ENCODE measurements around the gene FOXN1. TPM values are rescaled to one million over a fixed set of nuclear protein-coding genes. Genes with fewer than 3 reads are reported as not detected.

The FOXN1 gene, protein sequence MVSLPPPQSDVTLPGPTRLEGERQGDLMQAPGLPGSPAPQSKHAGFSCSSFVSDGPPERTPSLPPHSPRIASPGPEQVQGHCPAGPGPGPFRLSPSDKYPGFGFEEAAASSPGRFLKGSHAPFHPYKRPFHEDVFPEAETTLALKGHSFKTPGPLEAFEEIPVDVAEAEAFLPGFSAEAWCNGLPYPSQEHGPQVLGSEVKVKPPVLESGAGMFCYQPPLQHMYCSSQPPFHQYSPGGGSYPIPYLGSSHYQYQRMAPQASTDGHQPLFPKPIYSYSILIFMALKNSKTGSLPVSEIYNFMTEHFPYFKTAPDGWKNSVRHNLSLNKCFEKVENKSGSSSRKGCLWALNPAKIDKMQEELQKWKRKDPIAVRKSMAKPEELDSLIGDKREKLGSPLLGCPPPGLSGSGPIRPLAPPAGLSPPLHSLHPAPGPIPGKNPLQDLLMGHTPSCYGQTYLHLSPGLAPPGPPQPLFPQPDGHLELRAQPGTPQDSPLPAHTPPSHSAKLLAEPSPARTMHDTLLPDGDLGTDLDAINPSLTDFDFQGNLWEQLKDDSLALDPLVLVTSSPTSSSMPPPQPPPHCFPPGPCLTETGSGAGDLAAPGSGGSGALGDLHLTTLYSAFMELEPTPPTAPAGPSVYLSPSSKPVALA
- total RNA-seq = not detected

DNA sequence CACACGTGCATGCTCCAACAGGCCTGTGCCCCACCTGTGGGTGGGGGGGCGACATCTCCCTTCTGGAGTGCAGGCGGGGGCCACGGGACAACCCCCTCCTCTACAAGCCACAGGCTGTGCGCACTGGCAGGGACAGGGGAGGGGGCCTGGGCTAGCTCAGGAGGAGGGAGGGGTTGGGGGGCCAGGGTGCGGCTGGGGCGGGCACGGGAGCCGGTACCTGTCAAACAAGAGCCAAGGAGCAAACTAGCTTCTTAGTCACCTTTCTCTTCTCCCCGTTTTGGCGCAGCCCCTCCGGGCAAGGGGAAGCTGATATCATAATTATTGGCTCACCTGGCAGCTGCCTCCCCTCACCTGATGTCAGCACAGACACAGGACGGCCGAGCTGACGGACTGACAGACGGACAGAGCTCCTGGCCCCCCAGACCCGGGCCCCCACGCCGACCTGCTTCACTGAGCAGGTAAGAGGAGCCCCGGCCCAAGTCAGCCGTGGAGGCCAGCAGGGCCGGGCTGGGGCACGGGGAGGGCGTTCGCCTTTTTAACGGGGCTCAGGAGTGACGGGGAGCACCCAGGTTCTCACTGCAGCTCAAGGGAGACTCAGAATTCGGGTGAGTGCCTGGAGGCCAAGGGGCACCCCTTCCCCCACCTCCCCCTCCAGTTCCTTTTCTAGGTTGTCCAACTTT lies at the start of gene FOXN1:
TSS of gene FOXN1 (plus strand) at position 363 of the 680 bp plus-strand sequence. CDS start 17,622 bp downstream, outside the sequence.

DNA sequence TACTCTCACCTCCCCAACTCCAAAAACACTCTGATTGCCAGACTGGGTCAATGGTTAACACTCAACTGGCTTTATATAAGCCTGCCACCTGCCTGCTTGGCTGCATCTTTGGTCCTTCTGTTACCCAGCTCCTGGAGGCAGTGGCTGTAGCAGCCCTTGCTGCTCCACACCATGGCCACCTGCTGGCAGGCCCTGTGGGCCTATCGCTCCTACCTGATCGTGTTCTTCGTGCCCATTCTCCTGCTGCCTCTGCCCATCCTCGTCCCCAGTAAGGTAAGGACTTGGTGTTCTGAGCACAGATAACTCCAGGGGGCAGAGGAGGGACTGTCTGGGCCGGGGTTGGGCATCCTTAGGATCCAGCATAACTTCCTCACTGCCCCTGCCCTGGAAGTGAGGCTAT lies 32.6 kb upstream of the FOXN1 start, which contains the start of gene SLC13A2:
TSS of gene SLC13A2 (plus strand) at position 103 of the 400 bp plus-strand sequence. CDS start at position 172, 69 bp downstream.

DNA sequence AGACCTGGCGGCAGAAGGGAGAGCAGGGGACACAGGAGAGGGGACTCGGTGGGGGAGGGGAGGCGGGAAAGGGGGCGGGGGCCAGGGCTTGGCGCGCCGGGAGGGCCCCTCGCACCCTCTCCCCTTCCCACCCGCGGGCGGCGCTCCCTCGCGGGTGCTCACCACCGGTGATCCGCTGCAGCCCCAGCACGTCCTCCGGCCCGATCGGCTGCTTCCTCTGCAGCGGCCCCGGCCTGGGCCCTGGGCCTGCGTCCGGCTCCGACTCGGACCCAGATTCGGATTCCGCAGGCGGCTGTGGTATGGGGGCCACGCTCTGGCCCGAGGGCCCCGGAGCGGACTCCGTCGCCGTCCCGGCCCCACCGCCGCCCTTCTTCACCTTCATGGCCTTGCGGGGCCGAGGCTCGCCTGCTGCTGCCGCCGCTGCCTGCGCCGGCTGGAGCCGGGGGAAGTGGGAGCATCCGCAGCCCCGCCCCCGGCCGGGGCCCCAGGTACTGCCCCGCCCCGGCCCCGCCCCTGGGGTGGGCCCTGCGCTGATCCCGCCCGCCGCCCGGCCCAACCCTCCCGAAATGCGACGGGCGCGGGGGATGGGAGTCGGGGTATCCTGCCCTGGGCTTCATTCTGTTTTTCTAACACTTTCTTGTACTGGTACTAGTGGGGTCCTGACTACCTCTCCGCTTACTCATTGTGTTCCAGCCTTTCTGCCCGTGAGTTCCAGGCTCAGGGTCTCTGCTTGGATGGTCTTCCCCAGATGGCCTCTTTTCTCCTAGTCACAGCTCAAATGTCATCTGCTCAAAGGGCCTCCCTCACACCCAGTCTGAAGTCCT lies 46.2 kb downstream of the FOXN1 start, which contains the start of gene UNC119:
TSS of gene UNC119 (minus strand) at position 449 of the 824 bp plus-strand sequence. CDS start at position 382, 67 bp downstream.

DNA sequence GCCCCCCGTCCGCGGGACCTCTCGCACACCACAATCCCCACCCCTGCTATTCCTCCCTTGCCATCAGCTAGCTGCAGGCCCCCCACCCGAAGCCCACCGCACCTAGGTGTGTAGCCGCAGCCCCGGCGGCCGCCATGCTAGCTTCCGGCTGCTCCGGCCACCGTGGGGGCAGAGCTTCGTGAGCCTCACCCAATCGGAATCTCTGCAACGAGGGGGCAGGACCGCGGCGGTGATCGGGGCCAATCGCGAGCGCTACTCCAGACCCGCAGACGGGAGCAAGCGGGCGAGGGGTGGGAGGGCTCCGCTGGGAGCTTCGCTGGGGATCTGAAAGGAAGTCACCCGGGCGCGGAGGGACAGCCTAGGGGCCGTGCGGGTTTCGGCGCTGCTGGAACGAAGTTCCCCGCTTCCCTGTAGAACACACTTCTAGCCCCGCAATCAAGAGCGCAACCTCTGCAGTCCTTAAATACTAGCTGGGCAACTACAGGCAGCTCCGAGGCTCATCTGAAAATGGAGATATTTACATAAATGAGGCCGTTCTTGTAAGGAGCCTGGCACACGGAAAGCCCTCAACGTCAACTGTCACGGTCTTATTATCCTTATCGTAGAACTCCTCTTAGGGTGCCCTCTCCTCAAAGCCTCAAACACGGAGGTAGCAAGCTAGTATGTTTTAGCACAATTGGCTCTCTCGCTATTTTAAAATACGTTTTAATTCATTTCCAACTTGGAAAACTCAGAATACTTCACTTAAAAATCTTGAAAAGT lies 65.4 kb downstream of the FOXN1 start, which contains the start of gene PIGS:
TSS of gene PIGS (minus strand) at position 164 of the 762 bp plus-strand sequence. CDS start at position 136, 28 bp downstream.

DNA sequence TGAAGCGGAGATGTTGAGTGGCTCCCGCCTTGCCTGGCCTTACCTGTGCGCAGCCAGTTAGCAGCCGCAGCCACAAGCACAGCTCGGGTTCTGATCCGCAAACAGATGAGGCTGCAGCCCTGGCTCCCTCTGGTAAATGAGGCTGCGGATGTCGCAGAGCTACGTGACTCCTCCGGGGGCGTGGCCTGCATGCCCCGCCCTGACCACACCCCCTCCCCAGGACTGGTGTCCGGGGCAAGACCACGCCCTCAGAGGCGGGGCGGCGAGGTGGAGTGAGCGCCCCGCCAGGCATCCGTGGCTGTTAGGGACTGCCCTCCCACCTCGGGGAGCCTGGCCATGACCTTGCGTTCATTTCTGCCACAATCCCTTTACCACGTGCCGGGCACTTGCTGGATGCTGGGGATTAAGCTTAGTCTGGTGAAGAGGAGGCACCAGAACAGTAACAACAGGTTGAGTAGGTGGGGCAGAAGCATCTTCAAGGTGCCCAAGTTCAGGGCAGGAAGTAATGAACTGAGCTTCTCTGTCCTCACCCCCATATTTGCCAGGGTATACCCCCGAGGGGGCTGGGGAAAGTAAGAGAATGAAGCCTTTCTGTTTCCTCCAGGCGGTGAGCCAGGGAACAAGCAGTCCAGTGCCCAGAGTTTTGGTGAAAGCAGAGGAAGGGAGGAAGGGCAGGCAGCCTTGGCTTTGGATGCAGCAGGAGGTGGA lies 70.8 kb downstream of the FOXN1 start, which contains the start of gene ALDOC:
TSS of gene ALDOC (minus strand) at position 138 of the 708 bp plus-strand sequence. CDS start 1,363 bp downstream, outside the sequence.

Other genes starting within 250 kb of the FOXN1 start
- gene TMEM97, start 187.1 kb upstream of the FOXN1 start, total RNA-seq = 10 to 100 TPM; 38.2 to 65.9 TPM
- 10 to 100 TPM; 12.7 to 16.7 TPM for gene IFT20, start 170.9 kb upstream of the FOXN1 start, total RNA-seq
- 10 to 100 TPM; 34.4 to 38.3 TPM for gene TNFAIP1, start 170.6 kb upstream of the FOXN1 start, total RNA-seq
- 10 to 100 TPM; 83.6 to 98.6 TPM for gene POLDIP2, start 148.8 kb upstream of the FOXN1 start, total RNA-seq
- not detected for gene SEBOX, start 141.1 kb upstream of the FOXN1 start, total RNA-seq
- under 1 TPM in 1 of 2 donors, not detected in 1; 0.34 TPM for gene VTN, start 136.0 kb upstream of the FOXN1 start, total RNA-seq
- 10 to 100 TPM; 13.3 to 17.9 TPM for gene SARM1, start 134.7 kb upstream of the FOXN1 start, total RNA-seq
- gene SLC46A1, start 100.1 kb upstream of the FOXN1 start, total RNA-seq = 1 to 10 TPM; 3.7 to 7.6 TPM
- not detected for gene SLC13A2, start 32.7 kb upstream of the FOXN1 start, total RNA-seq
- gene UNC119, start 46.3 kb downstream of the FOXN1 start, total RNA-seq = 10 to 100 TPM; 19.3 to 24.0 TPM
- gene PIGS, start 65.2 kb downstream of the FOXN1 start, total RNA-seq = 10 to 100 TPM; 43.7 to 48.3 TPM
- gene ALDOC, start 70.5 kb downstream of the FOXN1 start, total RNA-seq = 10 to 100 TPM; 16.2 to 19.3 TPM
- gene SPAG5, start 92.7 kb downstream of the FOXN1 start, total RNA-seq = 10 to 100 TPM; 32.0 to 72.9 TPM
- 1 to 10 TPM; 6.7 to 7.6 TPM for gene RSKR, start 107.8 kb downstream of the FOXN1 start, total RNA-seq
- gene BLTP2, start 138.8 kb downstream of the FOXN1 start, total RNA-seq = 100 to 1,000 TPM; 116 to 132 TPM
- 10 to 100 TPM; 38.5 to 40.6 TPM for gene SDF2, start 155.6 kb downstream of the FOXN1 start, total RNA-seq
- gene SUPT6H, start 155.9 kb downstream of the FOXN1 start, total RNA-seq = 10 to 100 TPM; 43.6 to 45.1 TPM
- gene PROCA1, start 205.5 kb downstream of the FOXN1 start, total RNA-seq = 1 to 10 TPM in 1 of 2 donors, under 1 TPM in 1; 0.69 to 1.3 TPM
- gene RAB34, start 211.5 kb downstream of the FOXN1 start, total RNA-seq = 100 to 1,000 TPM in 1 of 2 donors, 10 to 100 TPM in 1; 83.6 to 111 TPM
- gene RPL23A, start 213.6 kb downstream of the FOXN1 start, total RNA-seq = 100 to 1,000 TPM; 276 to 521 TPM
- 1 to 10 TPM; 4.3 to 5.2 TPM for gene TLCD1, start 219.9 kb downstream of the FOXN1 start, total RNA-seq
- 1 to 10 TPM; 1.4 to 2.3 TPM for gene NEK8, start 222.4 kb downstream of the FOXN1 start, total RNA-seq
- gene TRAF4, start 237.7 kb downstream of the FOXN1 start, total RNA-seq = 10 to 100 TPM; 43.4 to 69.3 TPM

Data from melanocyte of skin (primary cell).